Measurements from ENCODE around the gene PPCS.
"Not testable (repeated sequence)": the region's sequence is repeated elsewhere in the genome, so short reads cannot be mapped to it uniquely, and the experiment has no call there.

Gene PPCS

DNA sequence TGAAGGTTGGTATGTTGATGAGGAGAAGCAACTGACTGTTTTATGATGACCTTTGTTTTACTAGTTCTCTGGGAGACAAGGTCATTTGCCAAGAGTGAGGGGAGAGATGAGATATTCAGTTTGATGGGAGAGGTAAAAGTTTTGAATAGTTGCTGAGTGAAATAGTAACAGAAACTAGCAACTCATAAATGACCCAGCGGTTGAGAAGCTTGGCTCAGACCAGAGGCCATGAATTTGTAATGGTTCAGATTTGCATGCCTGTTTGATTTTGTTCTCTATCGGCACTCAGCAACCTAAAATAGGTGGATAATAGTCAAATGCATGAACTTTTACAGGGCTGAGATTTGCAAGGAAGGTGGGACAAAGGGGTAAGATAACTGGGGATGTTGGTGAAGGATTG is 13.4 kb downstream of the PPCS start:
- Mint-ChIP-seq H3K27me3 (ENCODE audit: low read depth) (peaks cover 13% of the 10 kb centered on the region), H3K4me1 (ENCODE audit: low read depth) (no peaks in the 10 kb centered on the region), H3K27ac (no peak overlapping the region), H3K9me3 (no peaks in the 10 kb centered on the region), H3K36me3 (ENCODE audit: low read depth) (no peaks in the 10 kb centered on the region), H3K4me3 (no peak overlapping the region)

DNA sequence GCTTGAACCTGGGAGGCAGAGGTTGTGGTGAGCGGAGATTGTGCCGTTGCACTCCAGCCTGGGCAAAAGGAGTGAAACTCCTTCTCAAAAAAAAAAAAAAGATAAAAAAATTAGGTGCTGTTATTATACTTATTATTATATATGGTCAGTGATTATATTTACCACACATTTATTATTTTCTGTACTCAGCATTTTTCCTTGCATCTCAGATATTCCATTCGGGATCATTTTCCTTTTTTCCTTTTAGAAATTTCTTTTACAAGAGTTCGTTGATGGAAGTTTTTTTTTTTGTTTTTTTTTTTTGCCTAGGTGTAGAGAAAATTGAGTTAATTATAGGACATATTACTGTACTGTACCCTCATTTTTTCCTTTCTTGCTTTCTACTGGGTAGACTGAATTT is 20.3 kb downstream of the PPCS start:
- H3K4me3 Mint-ChIP-seq, result no peak overlapping the region
- H3K9me3 Mint-ChIP-seq, result no peaks in the 10 kb centered on the region
- no peaks in the 10 kb centered on the region for H3K36me3 Mint-ChIP-seq (ENCODE audit: low read depth)
- no peaks in the 10 kb centered on the region for H3K4me1 Mint-ChIP-seq (ENCODE audit: low read depth)
- no peak overlapping the region for H3K27ac Mint-ChIP-seq
- H3K27me3 Mint-ChIP-seq (ENCODE audit: low read depth), result peaks cover 7% of the 10 kb centered on the region

- not testable (repeated sequence) for H3K4me1 Mint-ChIP-seq (ENCODE audit: low read depth); H3K4me3 Mint-ChIP-seq; H3K27me3 Mint-ChIP-seq (ENCODE audit: low read depth); H3K9me3 Mint-ChIP-seq; H3K36me3 Mint-ChIP-seq (ENCODE audit: low read depth); H3K27ac Mint-ChIP-seq
Measured at GRCh38 chr1:42477354-42477753, 21.0 kb downstream of the PPCS start.

GRCh38 chr1:42477775-42478174 is 21.4 kb downstream of the PPCS start:
- no peak overlapping the region for H3K4me3 Mint-ChIP-seq
- no peaks in the 10 kb centered on the region for H3K36me3 Mint-ChIP-seq (ENCODE audit: low read depth)
- H3K9me3 Mint-ChIP-seq, result no peaks in the 10 kb centered on the region
- H3K27ac Mint-ChIP-seq, result no peak overlapping the region
- H3K27me3 Mint-ChIP-seq (ENCODE audit: low read depth), result peaks cover 7% of the 10 kb centered on the region
- no peaks in the 10 kb centered on the region for H3K4me1 Mint-ChIP-seq (ENCODE audit: low read depth)

DNA sequence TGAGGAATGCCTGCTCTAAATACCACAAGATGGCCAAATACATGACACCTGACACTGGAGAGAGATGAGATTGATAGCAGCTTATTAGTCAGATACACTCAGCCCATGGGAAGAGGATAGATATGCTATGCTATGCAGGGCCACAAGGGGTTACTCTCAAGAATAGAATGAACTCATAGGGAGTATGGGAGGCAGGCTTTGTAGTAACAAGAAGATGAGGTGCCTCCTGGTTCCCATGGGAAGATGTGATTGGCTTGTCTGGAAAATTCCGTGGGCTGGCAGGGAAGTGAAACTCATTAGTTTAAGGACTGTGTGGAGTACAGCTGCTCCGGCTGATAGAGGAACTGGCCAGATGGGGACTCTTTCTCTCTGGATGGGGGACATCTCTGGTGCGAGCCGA is 23.3 kb downstream of the PPCS start:
- no peaks in the 10 kb centered on the region for H3K36me3 Mint-ChIP-seq (ENCODE audit: low read depth)
- no peak overlapping the region for H3K4me3 Mint-ChIP-seq
- peaks cover 7% of the 10 kb centered on the region for H3K27me3 Mint-ChIP-seq (ENCODE audit: low read depth)
- H3K4me1 Mint-ChIP-seq (ENCODE audit: low read depth), result no peaks in the 10 kb centered on the region
- no peaks in the 10 kb centered on the region for H3K9me3 Mint-ChIP-seq
- no peak overlapping the region for H3K27ac Mint-ChIP-seq

GRCh38 chr1:42480921-42481320 is 24.6 kb downstream of the PPCS start:
- Mint-ChIP-seq H3K4me1 (ENCODE audit: low read depth) (no peaks in the 10 kb centered on the region), H3K27me3 (ENCODE audit: low read depth) (peaks cover 2% of the 10 kb centered on the region), H3K9me3 (no peaks in the 10 kb centered on the region), H3K27ac (no peak overlapping the region), H3K36me3 (ENCODE audit: low read depth) (no peaks in the 10 kb centered on the region), H3K4me3 (no peak overlapping the region)

DNA sequence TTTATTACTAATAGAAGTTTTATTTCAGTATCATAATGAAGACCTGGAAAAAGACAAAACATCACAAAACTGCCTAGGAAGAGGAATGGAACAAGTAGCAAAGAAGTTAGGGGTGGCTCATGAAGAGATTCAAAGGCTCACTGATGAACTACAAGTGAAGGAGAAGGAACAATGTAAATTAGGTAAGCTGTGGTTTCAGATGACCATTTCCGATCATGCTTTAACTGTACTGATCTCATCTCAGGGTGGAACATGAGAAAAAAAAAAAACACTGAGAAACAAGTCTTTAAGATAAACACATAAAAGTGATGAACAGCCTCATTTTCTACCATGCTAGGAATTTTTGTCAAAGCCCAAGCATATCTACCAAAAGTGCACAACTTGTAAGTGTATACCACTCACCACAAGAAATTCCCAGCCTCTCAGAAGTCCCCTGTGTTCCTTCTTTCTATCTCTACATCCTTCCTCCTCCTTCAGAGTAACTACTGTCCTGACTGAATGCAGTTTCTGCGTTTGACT is 26.4 kb downstream of the PPCS start:
- Mint-ChIP-seq H3K36me3 (ENCODE audit: low read depth) (no peaks in the 10 kb centered on the region), H3K4me3 (no peak overlapping the region), H3K27me3 (ENCODE audit: low read depth) (no peaks in the 10 kb centered on the region), H3K27ac (no peak overlapping the region), H3K4me1 (ENCODE audit: low read depth) (no peaks in the 10 kb centered on the region), H3K9me3 (no peaks in the 10 kb centered on the region)

DNA sequence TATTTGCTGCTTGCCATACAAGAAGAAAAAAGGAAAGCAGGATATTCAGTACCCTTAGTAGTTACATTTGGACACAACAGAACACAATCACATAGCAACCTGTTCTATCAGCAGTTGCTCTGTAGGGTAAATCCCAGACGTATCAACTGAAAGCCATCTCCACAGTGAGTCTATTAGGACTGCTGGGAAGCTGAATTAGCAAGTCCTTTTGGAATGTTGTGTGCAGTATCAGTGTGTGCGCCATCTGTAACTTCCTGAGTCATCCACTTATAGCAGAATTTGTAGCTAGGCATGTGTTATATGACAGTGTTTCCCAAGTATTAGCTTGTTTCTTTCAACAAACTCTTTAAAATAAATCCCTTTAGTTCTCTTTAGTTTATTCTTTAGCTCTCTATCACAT is 28.0 kb downstream of the PPCS start:
- no peak overlapping the region for H3K27ac Mint-ChIP-seq
- no peaks in the 10 kb centered on the region for H3K27me3 Mint-ChIP-seq (ENCODE audit: low read depth)
- H3K4me1 Mint-ChIP-seq (ENCODE audit: low read depth), result no peaks in the 10 kb centered on the region
- H3K4me3 Mint-ChIP-seq, result no peak overlapping the region
- no peaks in the 10 kb centered on the region for H3K36me3 Mint-ChIP-seq (ENCODE audit: low read depth)
- H3K9me3 Mint-ChIP-seq, result no peaks in the 10 kb centered on the region

DNA sequence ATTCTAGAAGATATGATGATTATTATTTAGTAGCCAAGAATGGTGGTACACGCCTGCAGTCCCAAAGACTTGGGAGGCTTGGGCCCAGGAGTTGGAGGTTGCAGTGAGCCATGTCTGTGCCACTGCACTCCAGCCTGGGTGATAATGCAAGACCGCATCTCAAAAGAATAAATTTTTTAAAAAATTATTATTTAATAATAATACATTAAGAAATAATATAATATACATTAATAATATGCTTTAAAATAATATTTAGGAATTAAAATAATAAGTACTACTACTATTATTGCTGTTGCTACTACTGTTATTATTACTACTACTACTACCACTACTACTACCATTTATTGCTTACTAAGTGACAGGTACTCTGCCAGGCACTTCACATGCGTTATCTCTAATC is 33.9 kb downstream of the PPCS start:
- Mint-ChIP-seq H3K36me3 (ENCODE audit: low read depth) (no peaks in the 10 kb centered on the region), H3K4me3 (no peak overlapping the region), H3K4me1 (ENCODE audit: low read depth) (no peaks in the 10 kb centered on the region)

DNA sequence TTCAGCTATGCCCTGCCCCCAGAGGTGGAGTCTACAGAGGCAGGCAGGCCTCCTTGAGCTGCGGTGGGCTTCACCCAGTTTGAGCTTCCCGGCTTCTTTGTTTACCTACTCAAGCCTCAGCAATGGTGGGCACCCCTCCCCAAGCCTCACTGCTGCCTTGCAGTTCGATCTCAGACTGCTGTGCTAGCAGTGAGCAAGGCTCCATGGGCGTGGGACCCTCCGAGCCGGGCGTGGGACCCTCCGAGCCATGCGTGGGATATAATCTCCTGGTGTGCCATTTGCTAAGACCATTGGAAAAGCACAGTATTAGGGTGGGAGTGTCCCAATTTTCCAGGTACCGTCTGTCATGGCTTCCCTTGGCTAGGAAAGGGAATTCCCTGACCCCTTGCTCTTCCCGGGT is 45.7 kb downstream of the PPCS start:
- peaks cover 28% of the 10 kb centered on the region for H3K9me3 Mint-ChIP-seq
- H3K27me3 Mint-ChIP-seq (ENCODE audit: low read depth); H3K4me3 Mint-ChIP-seq; H3K27ac Mint-ChIP-seq; H3K36me3 Mint-ChIP-seq (ENCODE audit: low read depth); H3K4me1 Mint-ChIP-seq (ENCODE audit: low read depth): not testable (repeated sequence)

More for the DNA sequence above, 33.9 kb downstream of the PPCS start:
- H3K27me3 Mint-ChIP-seq (ENCODE audit: low read depth), result no peaks in the 10 kb centered on the region
- H3K27ac Mint-ChIP-seq, result no peak overlapping the region
- no peaks in the 10 kb centered on the region for H3K9me3 Mint-ChIP-seq

DNA sequence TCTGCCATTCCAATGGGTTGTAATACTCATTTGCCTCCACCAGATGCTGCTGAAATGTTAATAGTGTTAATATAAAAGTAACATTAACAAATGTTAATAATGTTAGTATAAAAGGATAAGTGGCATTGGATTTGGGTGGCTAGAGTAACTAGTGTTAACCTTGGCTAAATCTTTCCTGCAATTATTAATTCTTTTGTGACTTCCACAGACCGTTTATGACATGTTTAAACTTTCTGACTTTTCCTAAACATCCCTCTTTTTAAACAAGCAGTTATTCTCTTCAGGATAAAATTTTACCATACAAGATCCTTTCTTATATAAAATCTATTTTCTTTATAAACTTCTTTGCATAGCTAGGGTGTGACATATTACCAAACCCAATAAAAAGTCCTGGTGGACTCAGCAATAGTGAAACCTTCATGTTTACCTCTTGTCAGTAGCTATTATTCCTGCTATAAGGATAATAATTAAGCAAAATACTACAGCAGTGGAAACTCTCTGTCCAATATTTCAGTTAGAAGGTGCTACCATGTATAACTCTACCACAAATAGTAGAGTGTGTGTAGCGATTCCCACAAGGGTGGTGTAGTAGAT is 48.3 kb downstream of the PPCS start:
- H3K9me3 Mint-ChIP-seq, result peaks cover 34% of the 10 kb centered on the region
- H3K4me3 Mint-ChIP-seq, result no peak overlapping the region
- no peak overlapping the region for H3K27ac Mint-ChIP-seq
- H3K4me1 Mint-ChIP-seq (ENCODE audit: low read depth), result no peaks in the 10 kb centered on the region
- peaks cover 2% of the 10 kb centered on the region for H3K36me3 Mint-ChIP-seq (ENCODE audit: low read depth)
- H3K27me3 Mint-ChIP-seq (ENCODE audit: low read depth), result no peaks in the 10 kb centered on the region

DNA sequence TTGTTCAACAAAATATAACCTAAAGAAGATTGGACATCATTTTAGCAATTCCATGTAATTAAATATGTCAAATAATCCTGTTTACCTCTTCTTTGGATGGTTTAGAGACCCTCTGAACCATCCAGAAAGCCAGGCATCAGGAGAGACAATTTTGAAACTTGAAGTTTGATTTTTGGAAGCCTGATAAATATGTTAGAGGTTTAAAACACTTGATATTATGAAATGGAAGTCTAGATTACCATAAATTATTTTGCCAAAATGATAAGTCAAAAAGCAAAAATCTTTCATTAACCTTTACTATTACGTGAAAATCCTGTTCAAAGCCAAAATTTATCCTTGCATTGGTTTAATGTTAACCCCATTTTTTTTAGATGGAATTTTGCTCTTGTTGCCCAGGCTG is 50.2 kb downstream of the PPCS start:
- no peaks in the 10 kb centered on the region for H3K27me3 Mint-ChIP-seq (ENCODE audit: low read depth)
- H3K4me1 Mint-ChIP-seq (ENCODE audit: low read depth), result no peaks in the 10 kb centered on the region
- peaks cover 40% of the 10 kb centered on the region for H3K9me3 Mint-ChIP-seq
- no peak overlapping the region for H3K27ac Mint-ChIP-seq
- H3K36me3 Mint-ChIP-seq (ENCODE audit: low read depth), result peaks cover 2% of the 10 kb centered on the region
- H3K4me3 Mint-ChIP-seq, result no peak overlapping the region
